ENCODE results near the gene RIPK4.
"Not testable (repeated sequence)": the region's sequence is repeated elsewhere in the genome, so short reads cannot be mapped to it uniquely, and the experiment has no call there.

Gene RIPK4

DNA sequence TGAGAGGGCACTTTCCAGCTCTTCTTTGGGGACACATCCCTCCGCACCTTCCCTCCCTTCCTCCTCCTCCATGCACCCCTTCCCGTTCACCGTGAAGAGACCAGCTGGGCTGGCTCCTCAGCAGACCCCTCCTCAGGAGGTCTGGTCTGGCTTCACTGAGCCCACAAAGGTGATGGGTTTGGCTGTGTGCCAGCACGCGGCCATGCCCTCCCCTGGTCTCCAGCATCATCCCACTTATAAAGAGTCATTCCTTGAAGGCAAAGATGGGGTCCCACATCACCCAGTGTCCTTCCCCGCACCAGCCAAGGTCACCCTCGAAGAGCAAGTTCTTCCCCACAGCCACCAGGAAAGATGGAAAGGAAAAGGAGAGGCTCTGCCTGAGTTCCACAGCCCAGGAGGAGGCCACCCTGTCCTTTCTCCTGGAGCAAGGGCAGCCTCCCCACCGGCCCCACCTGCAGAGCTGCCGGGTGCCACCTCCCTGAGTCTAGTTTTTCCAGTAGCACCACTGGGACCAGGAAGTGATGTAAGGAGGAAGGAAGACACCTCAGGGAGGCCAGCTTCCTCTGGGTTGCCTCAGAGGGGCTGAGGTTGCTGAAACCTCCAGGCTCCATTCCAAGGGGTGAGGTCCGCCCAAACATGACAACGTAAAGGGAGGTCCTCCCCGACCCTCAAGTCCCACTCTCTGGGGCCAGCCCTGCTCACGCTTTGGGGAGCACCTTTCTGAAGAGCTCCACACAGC, 32.7 kb downstream of the RIPK4 start:
- no peak for DNase-seq

DNA sequence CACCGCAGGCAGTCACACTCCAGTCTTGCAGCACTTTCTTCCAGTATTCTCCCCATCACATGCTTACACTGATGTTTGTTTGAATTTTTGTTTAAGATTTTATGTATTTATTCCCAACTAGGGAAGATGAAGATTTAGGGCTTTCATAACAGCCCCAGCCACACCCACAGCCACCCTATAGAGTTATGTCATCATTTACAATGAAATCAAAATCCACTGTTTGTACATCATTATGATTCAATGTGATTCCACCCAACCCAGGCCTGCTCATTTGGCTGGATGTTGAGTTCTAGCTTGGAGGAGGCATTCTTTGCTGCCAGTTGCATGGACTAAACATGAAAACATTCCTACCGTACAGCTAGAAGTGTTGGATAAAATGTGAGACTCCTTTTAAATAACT, 35.8 kb downstream of the RIPK4 start:
- DNase-seq = no peak

DNA sequence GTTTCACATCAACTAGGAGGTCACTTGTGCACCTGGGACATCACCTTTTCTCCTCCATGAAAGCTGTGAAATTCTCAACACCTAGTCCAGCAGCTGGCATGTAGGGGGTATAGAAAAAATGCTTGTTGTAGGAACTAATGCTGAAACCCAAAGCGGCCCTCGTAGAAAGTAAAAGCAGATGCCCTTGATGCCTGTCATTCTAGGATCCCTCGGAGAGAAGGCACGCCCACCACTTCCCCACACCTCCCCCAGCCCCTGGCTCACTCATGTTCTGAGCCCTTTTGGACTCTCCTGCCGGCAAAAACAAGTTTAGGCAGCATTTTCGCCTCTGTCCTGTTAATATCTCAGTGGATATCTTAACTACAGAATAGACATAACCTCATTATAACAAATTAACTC, 36.5 kb downstream of the RIPK4 start:
- no peak for DNase-seq

DNA sequence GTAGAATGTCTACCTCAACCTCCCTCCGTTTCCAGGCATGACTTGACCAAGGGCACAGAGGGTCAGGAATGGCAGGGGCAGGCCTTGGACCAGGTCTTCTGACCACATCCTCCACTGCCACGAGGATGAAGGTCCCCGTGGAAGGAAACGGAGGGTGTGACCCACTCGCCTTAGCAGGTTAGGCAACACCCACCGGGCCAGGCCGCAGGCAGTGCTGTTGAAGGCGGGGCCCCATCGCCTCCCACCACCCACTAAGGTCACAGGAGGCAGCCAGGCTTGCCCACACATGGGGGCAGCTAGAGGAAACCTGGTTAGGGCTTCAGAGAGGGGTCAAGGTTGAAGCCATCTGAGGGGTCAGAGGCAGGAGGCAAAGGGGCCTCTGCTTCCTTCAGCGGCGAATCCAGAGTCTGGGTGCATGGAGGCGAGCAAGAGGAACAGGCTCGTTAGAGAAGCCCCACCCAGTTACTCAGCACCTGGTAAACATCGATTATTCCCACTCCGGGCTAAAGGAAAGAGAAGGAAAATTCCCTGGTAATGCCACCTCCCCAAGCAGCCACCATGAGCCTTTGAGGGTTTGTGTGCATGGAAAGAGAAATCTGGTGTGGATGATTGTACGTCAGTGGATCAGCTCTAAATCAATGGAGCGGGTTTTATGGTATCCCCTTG, 37.0 kb downstream of the RIPK4 start:
- DNase-seq = no peak

DNA sequence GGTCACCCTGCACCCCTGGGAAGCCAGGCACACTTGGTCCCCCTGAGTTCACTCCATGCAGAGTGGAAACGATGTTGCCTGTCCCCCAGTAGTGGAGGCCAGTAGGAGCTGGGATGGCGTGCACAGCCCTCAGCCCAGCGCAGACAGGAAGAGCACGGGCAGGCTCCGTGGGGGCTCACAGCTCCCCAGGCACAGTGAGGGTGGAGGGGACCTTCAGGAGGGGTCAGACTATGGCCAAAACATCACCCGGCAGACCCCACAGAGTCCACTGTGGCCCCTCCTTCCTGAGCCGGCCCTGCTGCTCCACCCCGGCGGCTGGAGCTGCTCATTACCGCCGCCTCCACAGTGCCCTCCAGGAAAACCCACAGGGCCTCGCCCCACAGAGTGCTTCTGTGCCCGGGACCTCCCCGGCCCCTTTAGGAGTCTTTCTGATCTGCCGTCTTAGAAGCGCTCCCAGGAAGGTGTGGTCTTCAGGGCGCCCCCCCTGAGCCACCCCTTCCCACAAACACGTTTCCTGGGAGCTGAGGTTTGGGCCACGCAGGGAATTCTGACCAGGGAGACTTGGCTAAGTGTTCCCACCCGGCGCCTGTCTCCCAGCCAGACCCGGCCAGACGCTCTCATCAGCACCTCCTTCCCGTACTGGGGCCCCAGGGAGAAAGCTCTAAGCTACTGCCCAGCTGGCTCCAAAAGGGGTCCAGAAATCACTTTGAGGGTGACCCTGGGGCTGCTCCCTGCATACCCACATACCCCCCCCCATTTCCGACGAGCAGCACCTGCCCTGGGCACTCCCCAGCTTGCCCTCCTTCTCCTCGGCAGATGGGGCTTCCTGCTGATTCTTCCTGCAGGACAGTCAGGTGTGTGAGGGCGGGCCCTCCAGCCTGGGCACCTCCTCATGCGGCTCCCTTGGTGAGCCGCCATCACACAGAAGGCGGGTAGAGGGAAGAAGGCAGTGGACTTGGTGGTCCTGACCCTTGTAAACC, 38.8 kb downstream of the RIPK4 start:
- no peak for DNase-seq

DNA sequence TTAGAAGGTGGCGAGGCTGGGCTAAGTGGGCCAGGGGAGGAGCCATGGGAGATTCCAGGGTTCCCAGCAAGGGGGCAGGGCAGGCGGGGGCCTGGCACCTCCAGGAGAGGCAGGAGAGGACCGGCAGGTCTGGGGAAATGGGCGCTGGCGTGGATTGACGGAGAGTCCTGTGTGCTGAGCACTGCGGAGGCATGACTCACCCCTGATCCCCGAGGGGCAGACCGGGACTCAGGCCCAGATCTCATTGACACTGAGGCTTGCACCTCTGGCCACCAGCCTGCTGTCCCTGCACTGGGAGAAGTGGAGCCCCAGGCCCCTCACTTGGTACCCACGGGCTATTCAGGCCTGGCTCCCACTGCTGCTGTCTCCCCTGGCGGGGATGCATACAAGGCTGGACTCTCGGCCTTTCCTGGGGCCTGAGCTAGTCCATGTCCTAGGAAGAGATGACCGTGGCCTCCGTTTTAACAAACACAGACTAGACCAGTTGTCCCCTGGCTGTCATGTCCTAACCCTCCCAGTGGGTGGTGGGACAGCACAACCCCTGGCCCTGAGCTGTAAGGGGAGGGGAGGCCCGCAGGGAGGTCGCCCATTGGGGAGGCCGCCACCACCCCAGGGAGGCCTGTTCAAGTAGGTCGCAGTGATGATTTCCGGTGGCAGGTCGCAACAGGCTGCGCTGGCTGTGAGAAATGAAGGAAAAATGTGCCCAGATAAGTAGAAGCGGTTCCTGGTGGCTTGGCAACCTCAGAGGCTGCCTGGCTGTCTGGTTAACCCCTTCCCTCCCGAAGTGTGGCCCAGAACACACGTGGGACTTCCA, 39.7 kb downstream of the RIPK4 start:
- no peak for DNase-seq

DNA sequence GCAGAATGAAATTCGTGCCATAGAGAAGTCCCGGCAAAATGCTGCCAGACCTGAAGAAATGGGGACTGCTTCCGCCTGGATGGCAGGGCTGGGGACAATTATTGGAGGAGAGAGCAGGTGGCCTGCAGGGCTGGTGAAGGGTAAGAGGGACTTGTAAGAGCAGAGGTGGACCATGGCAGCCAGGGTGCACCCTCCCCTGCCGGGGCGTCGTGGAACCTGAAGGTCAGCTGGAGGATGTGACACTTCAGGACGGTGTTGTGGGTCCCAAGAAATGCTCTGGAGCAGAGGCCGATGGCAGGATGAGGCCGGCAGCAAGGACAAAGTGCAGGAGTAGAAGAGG, 40.3 kb downstream of the RIPK4 start:
- DNase-seq = no peak

DNA sequence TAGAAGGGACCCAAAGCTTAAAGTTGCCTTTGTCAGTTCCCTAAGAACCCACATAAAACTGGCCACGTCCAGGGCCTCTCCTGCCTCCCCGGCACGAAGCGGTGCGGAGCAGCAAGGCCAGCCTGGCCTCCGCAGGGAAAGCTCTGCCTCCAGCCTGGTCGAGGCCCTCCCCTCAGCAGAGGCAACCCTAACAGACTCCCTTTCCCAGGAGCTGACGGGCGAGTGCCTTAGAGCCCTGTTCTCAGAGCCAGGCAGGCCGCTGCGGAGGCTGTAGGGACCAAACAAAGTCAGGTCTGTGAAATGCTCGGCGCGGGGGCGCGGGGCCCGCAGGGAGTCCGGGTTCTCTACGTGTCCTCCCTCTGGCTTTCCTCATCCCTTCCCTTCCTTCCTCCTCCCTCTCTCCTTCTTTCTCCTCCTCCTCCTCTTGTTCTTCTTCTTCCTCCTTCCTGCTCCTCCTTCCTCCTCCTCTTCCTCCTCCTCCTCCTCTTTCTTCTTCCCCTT, 40.7 kb downstream of the RIPK4 start:
- DNase-seq = no peak

DNA sequence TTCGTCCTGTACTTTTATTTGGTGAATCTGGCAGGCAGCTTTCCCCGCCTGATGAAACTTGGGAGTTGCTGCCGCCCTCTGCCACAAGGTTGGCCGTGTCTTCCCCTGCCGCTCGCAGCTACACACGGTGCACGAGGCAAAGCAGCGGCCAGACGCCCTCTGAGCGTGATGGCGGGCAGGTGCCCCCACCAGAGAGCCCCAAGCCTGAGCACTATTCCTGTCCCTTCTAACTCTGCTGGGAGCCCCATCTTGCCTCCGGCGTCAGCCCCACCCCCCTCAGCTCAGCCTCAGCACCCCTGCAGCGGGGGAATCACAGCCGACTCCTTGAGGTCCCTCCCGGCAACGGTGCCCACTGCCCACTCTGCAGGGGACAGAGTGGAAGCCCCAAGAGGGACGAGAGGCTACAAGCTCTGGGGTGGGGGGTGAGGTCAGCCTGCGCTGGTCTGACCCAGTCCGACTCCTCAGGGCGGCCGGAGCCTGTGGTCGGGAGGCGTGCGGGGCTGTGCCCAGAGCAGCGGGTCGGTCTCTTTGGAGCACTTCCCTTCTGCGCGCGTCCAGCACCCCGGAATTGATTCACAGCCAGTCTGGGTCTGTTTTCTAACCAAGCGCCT, 41.3 kb downstream of the RIPK4 start:
- no peak for DNase-seq

DNA sequence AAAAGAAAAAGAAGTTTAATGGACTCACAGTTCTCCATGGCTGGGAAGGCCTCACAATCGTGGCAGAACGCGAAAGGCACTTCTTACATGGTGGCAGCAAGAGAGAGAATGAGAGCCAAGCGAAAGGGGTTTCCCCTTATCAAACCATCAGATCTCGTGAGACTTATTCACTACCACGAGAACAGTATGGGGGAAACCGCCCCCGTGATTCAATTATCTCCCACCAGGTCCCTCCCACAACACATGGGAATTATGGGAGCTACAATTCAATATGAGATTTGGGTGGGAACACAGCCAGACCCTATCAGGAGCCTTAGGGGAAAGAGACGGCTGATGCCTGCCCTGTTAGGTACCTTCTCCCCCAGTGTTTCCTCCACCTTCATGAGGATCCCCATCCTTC, 43.0 kb downstream of the RIPK4 start:
- DNase-seq = not testable (repeated sequence)

DNA sequence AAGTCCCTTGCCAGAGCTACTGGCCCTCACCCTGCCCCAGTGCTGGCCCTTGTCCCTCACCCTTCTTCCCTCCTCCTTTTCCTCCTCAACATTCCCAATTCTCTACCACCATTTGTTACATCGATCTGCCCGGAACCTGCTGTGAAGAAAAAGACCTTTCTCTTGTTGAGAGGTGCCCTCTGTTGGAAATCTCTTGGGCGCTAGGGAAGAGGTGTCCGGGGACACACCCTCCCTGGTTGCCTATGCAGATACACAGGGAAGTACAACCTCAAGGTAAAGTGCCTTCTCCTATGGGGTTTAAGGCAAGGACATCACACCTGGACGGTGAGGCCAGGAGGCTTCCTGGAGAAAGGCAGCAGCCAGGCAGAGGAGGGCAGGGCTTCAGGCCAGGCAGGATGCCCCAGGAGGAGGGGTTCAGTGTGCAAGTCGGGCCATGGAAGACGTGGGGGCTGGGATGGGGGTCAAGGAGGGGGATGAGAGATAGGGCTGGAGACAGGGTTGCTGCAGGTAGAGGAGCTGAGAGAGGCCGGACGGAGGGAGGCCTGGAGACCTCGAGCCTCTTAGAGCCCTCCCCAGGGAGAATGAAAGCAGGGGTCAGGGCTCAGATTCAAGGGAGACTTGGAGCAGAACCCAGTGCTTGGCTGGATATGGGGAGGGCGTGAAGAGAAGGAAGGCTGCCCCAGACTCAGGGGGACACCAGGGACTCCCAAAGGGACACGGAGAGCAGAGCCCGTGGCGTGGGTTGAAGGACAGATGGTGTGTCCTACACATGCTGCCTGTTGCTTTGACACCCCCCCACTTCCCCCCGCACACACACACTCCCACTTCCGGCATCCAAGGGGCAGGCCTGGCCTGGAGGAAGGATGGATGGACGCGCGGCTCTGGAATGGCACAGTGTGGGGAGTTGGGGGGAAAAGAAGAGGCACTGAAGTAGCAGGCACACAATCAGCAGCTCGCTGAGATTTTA, 44.5 kb downstream of the RIPK4 start:
- DNase-seq = no peak

DNA sequence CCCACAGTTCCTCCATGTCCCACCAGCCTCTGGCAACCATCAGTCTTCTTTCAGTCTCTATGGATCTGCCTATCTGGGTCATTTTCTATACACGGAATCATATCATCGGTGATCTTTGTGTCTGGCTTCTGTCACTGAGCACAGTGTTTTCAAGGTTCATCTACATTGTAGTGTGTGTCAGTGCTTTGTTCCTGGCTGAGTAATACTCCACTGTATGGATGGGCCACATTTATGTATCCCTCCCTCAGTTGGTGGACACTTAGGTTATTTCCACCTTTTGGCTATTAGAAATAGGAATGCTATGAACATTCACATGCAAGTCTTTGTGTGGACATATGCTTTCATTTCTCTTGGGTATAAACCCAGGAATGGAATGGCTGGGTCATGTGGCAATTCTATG, 46.6 kb downstream of the RIPK4 start:
- DNase-seq = no peak

DNA sequence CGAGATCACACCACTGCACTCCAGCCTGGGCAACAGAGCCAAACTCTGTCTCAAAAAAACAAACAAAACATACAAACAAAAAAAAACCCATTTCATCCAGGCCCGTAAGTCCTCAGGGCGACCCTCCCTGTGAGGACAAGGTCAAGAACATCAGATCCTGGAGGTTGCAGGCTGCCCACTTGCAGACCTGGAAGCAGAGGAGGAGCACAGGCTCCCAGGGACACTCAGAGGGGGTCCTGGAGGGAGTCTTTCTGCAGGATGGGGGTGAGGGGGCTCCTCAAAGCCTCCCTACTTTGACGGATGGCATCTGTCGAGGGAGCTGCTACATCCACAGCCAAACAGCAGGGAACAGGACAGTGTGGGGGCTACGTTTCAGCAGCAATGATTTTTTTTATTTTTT, 47.2 kb downstream of the RIPK4 start:
- DNase-seq = no peak

DNA sequence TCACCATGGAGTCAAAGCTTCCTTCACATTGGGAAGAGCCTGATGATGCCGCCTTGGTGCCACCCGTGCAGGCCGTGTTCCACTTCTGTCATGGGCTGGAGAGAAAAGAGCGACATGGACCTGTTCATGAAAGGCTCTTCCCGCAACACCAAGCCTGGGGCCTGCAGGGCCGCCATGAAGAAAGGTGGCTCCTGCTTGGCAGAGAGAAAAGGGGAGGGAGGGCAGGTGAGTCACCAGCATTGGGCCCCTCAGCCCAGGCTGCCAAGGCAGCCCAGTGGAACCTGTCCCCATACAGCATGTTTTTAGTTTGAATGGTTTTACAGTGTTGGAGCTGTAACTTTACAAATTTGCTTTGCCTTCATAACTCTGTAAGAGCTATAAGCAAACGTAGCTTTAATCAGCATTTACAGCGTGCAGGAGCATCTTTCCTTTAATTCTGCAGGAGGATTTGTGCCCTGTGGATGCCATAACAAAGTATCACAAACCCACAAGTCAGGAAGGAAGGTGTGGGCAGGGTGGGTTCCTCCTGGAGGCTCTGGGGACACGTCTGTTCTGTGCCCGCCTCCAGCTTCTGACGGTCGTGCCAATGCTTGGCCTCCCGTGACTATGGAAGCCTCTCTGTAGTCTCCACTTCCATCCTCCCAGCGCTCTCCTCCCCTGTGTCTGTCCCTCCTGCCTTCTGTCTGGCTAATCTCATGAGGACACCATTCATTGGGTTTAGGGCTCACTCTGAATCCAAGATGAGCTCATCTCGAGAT, 49.1 kb downstream of the RIPK4 start:
- DNase-seq = no peak

DNA sequence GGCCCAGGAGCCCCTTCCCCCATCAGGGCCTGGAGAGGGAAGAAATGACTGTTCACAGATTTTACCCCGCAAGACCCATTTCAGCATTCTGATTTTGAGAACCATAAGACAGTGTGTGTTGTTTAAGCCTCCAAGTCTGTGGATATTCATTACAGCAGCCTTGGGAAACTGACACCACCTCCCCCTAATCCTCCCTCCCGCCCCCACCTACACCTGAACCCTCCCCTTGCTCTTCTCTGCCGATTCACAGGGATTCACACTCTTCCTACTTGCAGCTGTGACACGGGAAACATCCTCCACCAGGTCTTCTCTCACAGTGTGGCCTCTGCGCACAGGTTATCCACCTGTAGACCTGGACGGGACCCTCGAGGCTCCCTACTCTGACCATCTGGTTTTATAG, 50.1 kb downstream of the RIPK4 start:
- DNase-seq = no peak

DNA sequence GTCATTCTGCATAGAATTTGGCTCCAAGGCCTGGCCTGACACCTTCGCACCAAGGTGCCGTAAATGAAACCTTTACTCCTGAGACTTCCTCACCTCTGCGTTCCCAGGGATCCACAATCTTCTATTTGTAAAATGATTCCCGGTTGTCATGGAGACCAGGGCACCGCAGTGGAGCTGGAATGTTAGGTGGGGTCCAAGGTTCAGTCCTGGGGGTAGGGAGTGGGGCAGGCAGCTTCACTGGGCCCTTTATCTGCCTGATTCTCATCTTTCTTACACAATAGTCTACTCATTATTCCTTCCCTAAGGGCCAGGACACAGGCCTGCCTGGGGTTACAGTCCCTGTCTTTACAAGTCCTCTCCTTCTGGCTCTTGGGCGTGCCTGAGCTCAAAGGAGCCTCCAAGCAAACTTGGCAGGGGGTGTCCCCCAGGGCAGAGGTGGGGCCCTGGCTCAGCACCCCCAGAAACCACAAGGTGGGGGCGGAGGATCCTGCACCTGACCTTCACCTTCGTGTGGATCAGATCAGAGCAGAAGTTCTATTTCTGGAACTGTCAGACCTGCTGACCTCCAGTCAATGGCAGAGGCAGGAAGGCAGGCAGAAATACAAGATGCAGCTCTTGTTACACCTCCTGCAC, 51.1 kb downstream of the RIPK4 start:
- DNase-seq = no peak

DNA sequence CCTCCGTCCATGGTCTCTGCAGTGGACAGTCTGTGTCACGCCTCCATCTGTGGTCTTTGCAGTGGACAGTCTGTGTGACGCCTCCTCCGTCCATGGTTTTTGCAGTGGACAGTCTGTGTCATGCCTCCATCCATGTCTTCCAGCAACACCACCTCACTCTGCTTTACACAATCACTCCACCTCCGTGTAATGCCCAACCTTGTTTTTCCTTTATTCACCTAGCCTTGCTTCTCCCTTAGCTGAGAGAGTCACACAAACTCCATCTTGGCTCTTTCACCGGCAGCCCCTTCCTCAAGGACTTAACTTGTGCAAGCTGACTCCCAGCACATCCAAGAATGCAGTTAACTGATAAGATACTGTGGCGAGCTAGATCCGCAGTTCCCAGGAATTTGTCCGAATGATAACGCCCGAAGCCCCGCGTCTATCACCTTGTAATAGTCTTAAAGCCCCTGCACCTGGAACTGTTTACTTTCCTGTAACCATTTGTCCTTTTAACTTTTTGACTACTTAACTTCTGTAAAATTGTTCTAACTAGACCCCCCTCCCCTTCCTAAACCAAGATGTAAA, 52.5 kb downstream of the RIPK4 start:
- DNase-seq = not testable (repeated sequence)

DNA sequence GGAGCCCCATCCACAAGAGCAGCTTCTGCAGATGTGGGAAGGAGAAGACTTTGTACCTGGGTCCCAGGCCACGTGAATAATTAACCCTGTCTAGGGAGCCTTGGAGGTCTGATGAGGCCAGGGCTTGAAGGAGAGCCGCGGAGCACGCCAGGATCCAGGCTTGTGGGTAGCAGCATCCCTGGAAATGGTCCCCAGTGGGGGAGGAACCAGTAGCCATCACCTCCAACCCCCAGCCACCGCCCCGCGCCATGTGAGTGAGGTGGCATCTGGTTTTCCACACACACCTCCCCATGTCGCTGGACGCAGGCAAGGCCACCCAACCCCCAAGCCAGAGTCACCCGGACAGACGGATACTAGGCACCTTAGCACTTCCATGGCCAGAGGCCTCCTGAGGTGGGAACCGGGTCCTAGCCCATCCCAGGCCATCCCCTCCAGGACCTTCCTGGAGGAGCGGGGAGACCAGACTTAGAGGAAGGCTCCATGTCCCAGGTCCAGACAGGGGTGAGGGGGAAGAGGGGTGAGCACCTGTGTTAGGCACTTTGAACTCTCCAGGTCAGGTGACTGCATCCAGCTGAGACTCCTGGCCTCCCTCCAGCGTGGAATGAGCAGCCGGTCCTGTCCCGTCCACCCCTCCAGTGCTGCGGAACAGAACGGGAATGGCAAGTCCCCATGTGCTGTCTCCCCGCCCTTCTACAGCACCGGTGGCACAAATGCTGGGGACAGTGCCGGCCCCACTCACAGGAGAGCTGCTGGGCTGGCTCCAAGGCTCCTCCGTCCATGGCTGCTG, 53.2 kb downstream of the RIPK4 start:
- no peak for DNase-seq

Data from NCI-H2029 treated with DMSO at 0.1 percent for 48 hours (cell line).